ENCODE data around the gene ETS1.

GRCh38 chr11:128490092-128490491, 97.3 kb downstream of the ETS1 start:
- TF ChIP-seq FOXK2 (IDR thresholded peaks at IDR 0.05): no peak
- no peak for TF ChIP-seq NFRKB (IDR thresholded peaks at IDR 0.05)
- TF ChIP-seq SP1 (IDR thresholded peaks at IDR 0.05): no peak
- no peak for TF ChIP-seq HDGF (IDR thresholded peaks at IDR 0.05; ENCODE audit: borderline replicate concordance)
- no peak for TF ChIP-seq SUZ12 (IDR thresholded peaks at IDR 0.05)
- TF ChIP-seq PKNOX1 (IDR thresholded peaks at IDR 0.05): no peak
- no peak for TF ChIP-seq FOXM1 (IDR thresholded peaks at IDR 0.05; ENCODE audit: borderline replicate concordance)
- TF ChIP-seq ELF4 (IDR thresholded peaks at IDR 0.05): no peak

Data from HEK293T (cell line).